Lung (tissue), 12 donors: ENCODE data around the gene UTS2. TPM values are rescaled to one million over a fixed set of nuclear protein-coding genes. Genes with fewer than 3 reads are reported as not detected.

ENCODE experiments used
- ATAC-seq: fragments of 200-7000 bp; cut with Tn5 transposase; one replicate; pipeline ENCODE4 v1.9.1; 2020; ENCODE audit warnings: moderate number of reproducible peaks; ENCODE audit not compliant: insufficient read depth, low FRiP score
- DNase-seq, 3 donors: peaks; one replicate each; pipeline ENCODE4 v3.0.0-alpha.2; 2013 to 2017
- H3K27ac ChIP-seq, 2 donors: one replicate each; pipeline ENCODE4 v1.5.1; 2013; ENCODE audit warnings: mild to moderate bottlenecking in 2 of 2, moderate library complexity in 2 of 2, control low read depth in 1 of 2, inconsistent platforms in 1 of 2, low read depth in 1 of 2, low read length in 1 of 2
- H3K27me3 ChIP-seq, 3 donors: one replicate each; pipeline ENCODE4 v1.5.1; 2013; ENCODE audit warnings: low read length in 2 of 3; ENCODE audit not compliant: control insufficient read depth in 3 of 3, insufficient read depth in 3 of 3
- H3K36me3 ChIP-seq, 4 donors: one replicate each; pipeline ENCODE4 v1.5.1; 2013; ENCODE audit warnings: low read length in 4 of 4, mild to moderate bottlenecking in 1 of 4, moderate library complexity in 1 of 4; ENCODE audit not compliant: control insufficient read depth in 4 of 4, insufficient read depth in 4 of 4
- H3K4me1 ChIP-seq, 5 donors: one replicate each; pipeline ENCODE4 v1.5.1; 2013; ENCODE audit warnings: low read length in 5 of 5, mild to moderate bottlenecking in 2 of 5, moderate library complexity in 1 of 5; ENCODE audit not compliant: control insufficient read depth in 5 of 5, insufficient read depth in 5 of 5
- H3K4me3 ChIP-seq: one replicate; pipeline ENCODE4 v1.5.1; 2013; ENCODE audit warnings: mild to moderate bottlenecking, control low read depth, moderate library complexity
- H3K9ac ChIP-seq, 2 donors: one replicate each; pipeline ENCODE4 v1.5.1; 2013; ENCODE audit warnings: low read length in 2 of 2, control low read depth in 1 of 2; ENCODE audit not compliant: insufficient read depth in 1 of 2
- H3K9me3 ChIP-seq, 4 donors: one replicate each; pipeline ENCODE4 v1.5.1; 2013; ENCODE audit warnings: low read length in 3 of 4, mild to moderate bottlenecking in 1 of 4, moderate library complexity in 1 of 4; ENCODE audit not compliant: control insufficient read depth in 4 of 4, insufficient read depth in 3 of 4
- CTCF ChIP-seq: IDR thresholded peaks from 2 replicates; pipeline ENCODE4 v1.5.1; 2012; ENCODE audit warnings: mild to moderate bottlenecking; ENCODE audit errors: control extremely low read depth, extremely low read depth
- WGBS, 2 donors: extraction: QIAGEN DNeasy Blood & Tissue Kit; methylation state at CpG; one replicate each; pipeline ENCODE4 v1.1.7; 2013; 5-methylcytosine and 5-hydroxymethylcytosine counted together
- polyA plus RNA-seq, 2 donors: library from polyadenylated mRNA; stranded (reverse); fragments of 200-250 nt; gene quantifications; one replicate each; pipeline ENCODE4 v1.2.1, GENCODE V29; 2013
- total RNA-seq, 2 donors: library from RNA; depleted of rRNA in 1 of 2; stranded (reverse); fragments of >200 nt in 1 of 2; gene quantifications; one replicate each; pipeline ENCODE4 v1.2.1, GENCODE V29; 2014 to 2021
- donor health status: control.
- donor health status: control.
- donor health status: Bipolar disorder and iron deficiency.
- donor health status: healthy.
- donor health status: DM: yes; HTN: yes; CAD: no.

The UTS2 gene
- total and polyA plus RNA-seq, 4 donors = 0.82 to 1.8 TPM; not detected in 2

GRCh38 chr1:7868070-7868780 is 15.4 kb upstream of the UTS2 start:
- DNase-seq (no peak), ATAC-seq (no peak)
- peaks cover 0 to 1% (median 0%) of the 10 kb centered on the region in 4 donors for H3K9me3 ChIP-seq
- TF ChIP-seq CTCF = no peak
- no peaks in the 10 kb centered on the region for H3K4me1 ChIP-seq
- 81 to 83% methylated on average over 10 of the region's 10 CpGs for WGBS, 2 donors
- no peak overlapping the region for H3K4me3 ChIP-seq
- H3K27me3 ChIP-seq = no peaks in the 10 kb centered on the region
- no peak overlapping the region for H3K27ac ChIP-seq
- no peak overlapping the region for H3K9ac ChIP-seq
- H3K36me3 ChIP-seq = no peaks in the 10 kb centered on the region

GRCh38 chr1:7865978-7866377 is 13.1 kb upstream of the UTS2 start:
- H3K27ac ChIP-seq = no peak overlapping the region
- 92% methylated on average over 12 to 16 of the region's 16 CpGs for WGBS, 2 donors
- TF ChIP-seq CTCF = no peak
- ATAC-seq (no peak), DNase-seq (no peak)
- H3K9me3 ChIP-seq = peaks cover 0 to 1% (median 0%) of the 10 kb centered on the region in 4 donors
- H3K36me3 ChIP-seq = no peaks in the 10 kb centered on the region
- H3K4me3 ChIP-seq = no peak overlapping the region
- H3K4me1 ChIP-seq = no peaks in the 10 kb centered on the region
- H3K27me3 ChIP-seq = no peaks in the 10 kb centered on the region
- no peak overlapping the region for H3K9ac ChIP-seq

- Histone ChIP-seq H3K4me3 (no peak overlapping the region), H3K9me3 (peaks cover 0 to 3% (median 0%) of the 10 kb centered on the region in 4 donors), H3K36me3 (no peaks in the 10 kb centered on the region), H3K27ac (no peak overlapping the region), H3K4me1 (no peaks in the 10 kb centered on the region), H3K27me3 (no peaks in the 10 kb centered on the region), H3K9ac (no peak overlapping the region)
- no peak for TF ChIP-seq CTCF
- ATAC-seq (no peak), DNase-seq (no peak)
- WGBS, 2 donors = 80 to 83% methylated on average over 17 of the region's 17 CpGs
Measured at GRCh38 chr1:7863756-7864328, 11.0 kb upstream of the UTS2 start.
